HCT116 (cell line): ENCODE results near the gene SYNPR.

Experiments
- EZH2 ChIP-seq: fragments of 200-600 bp; sonication (generic); IDR thresholded peaks from 2 replicates; pipeline ENCODE4 v1.6.1; 2017; ENCODE audit warnings: antibody characterized with exemption, mixed run types
- EZH2phosphoT487 ChIP-seq: fragments of 200-600 bp; IDR thresholded peaks from 2 replicates; pipeline ENCODE4 v1.6.1; 2018; ENCODE audit warnings: antibody characterized with exemption, borderline replicate concordance
- JUND ChIP-seq: IDR thresholded peaks from 2 replicates; pipeline ENCODE4 v1.6.1; 2012
- POLR2A ChIP-seq: IDR thresholded peaks from 2 replicates; pipeline ENCODE4 v1.7.0; 2011; ENCODE audit warnings: borderline replicate concordance; ENCODE audit not compliant: insufficient read depth, insufficient read length; ENCODE audit errors: extremely low read depth
- POLR2AphosphoS5 ChIP-seq: IDR thresholded peaks from 2 replicates; pipeline ENCODE4 v1.6.1; 2011; ENCODE audit warnings: mild to moderate bottlenecking, low read depth, low read length, moderate library complexity
- SP1 ChIP-seq: IDR thresholded peaks from 2 replicates; pipeline ENCODE4 v1.6.1; 2012; ENCODE audit warnings: low read depth
- TF ChIP-seq, protein P1 (sequence below): IDR thresholded peaks from 2 replicates; pipeline ENCODE4 v1.6.1; 2012; ENCODE audit warnings: low read depth
- TF ChIP-seq, protein P2 (sequence below), 3 experiments: fragments of 200-600 bp in 1 of 3; sonication (generic) in 1 of 3; IDR thresholded peaks in 2 of 3; conservative IDR thresholded peaks in 1 of 3; 2 replicates each; pipeline ENCODE4 v1.5.1; 2012 to 2017; ENCODE audit warnings: low read depth in 2 of 3, low read length in 2 of 3, antibody characterized with exemption in 1 of 3, borderline replicate concordance in 1 of 3, control low read depth in 1 of 3, mild to moderate bottlenecking in 1 of 3, mixed read lengths in 1 of 3, mixed run types in 1 of 3, moderate library complexity in 1 of 3; ENCODE audit not compliant: insufficient read depth in 1 of 3
- TF ChIP-seq, protein P3 (sequence below): IDR thresholded peaks from 2 replicates; pipeline ENCODE4 v1.6.1; 2012
- TF ChIP-seq, protein P4 (sequence below): IDR thresholded peaks from 2 replicates; pipeline ENCODE4 v1.6.1; 2011; ENCODE audit warnings: mild to moderate bottlenecking, low read length, moderate library complexity; ENCODE audit not compliant: insufficient replicate concordance; ENCODE audit errors: extremely low read depth

DNA sequence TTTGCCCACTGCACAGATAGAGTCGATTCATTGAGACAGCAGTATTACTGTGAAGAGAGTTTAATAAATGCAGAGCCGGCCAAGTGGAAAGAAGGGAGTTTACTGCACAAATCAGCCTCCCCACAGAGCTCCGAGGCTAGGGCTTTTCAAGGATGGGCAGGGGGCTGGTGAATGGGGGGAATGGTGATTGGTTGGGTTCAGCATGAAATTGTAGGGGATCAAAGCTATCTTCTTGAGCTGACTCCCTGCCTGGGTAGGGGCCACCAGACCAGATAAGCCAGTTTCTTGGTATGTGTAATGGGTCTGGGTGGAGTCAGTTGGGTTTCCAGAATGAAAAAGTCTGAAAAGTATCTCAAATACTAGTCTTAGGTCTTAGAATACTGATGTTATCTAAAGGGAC is 66.6 kb downstream of the SYNPR start:
- TF ChIP-seq, protein P1, sequence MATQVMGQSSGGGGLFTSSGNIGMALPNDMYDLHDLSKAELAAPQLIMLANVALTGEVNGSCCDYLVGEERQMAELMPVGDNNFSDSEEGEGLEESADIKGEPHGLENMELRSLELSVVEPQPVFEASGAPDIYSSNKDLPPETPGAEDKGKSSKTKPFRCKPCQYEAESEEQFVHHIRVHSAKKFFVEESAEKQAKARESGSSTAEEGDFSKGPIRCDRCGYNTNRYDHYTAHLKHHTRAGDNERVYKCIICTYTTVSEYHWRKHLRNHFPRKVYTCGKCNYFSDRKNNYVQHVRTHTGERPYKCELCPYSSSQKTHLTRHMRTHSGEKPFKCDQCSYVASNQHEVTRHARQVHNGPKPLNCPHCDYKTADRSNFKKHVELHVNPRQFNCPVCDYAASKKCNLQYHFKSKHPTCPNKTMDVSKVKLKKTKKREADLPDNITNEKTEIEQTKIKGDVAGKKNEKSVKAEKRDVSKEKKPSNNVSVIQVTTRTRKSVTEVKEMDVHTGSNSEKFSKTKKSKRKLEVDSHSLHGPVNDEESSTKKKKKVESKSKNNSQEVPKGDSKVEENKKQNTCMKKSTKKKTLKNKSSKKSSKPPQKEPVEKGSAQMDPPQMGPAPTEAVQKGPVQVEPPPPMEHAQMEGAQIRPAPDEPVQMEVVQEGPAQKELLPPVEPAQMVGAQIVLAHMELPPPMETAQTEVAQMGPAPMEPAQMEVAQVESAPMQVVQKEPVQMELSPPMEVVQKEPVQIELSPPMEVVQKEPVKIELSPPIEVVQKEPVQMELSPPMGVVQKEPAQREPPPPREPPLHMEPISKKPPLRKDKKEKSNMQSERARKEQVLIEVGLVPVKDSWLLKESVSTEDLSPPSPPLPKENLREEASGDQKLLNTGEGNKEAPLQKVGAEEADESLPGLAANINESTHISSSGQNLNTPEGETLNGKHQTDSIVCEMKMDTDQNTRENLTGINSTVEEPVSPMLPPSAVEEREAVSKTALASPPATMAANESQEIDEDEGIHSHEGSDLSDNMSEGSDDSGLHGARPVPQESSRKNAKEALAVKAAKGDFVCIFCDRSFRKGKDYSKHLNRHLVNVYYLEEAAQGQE, result no peak
- TF ChIP-seq EZH2 (no peak), POLR2AphosphoS5 (no peak), JUND (no peak), SP1 (no peak), EZH2phosphoT487 (no peak), POLR2A (no peak)
- TF ChIP-seq, protein P2, sequence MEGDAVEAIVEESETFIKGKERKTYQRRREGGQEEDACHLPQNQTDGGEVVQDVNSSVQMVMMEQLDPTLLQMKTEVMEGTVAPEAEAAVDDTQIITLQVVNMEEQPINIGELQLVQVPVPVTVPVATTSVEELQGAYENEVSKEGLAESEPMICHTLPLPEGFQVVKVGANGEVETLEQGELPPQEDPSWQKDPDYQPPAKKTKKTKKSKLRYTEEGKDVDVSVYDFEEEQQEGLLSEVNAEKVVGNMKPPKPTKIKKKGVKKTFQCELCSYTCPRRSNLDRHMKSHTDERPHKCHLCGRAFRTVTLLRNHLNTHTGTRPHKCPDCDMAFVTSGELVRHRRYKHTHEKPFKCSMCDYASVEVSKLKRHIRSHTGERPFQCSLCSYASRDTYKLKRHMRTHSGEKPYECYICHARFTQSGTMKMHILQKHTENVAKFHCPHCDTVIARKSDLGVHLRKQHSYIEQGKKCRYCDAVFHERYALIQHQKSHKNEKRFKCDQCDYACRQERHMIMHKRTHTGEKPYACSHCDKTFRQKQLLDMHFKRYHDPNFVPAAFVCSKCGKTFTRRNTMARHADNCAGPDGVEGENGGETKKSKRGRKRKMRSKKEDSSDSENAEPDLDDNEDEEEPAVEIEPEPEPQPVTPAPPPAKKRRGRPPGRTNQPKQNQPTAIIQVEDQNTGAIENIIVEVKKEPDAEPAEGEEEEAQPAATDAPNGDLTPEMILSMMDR (IDR thresholded peaks at IDR 0.05 in 2 of 3, conservative IDR thresholded peaks at IDR 0.05 in 1 of 3; ENCODE audit: borderline replicate concordance in 1 of 3, insufficient read depth in 1 of 3, low read depth in 2 of 3, low read length in 2 of 3), result no peak
- TF ChIP-seq, protein P3, sequence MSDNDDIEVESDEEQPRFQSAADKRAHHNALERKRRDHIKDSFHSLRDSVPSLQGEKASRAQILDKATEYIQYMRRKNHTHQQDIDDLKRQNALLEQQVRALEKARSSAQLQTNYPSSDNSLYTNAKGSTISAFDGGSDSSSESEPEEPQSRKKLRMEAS, result no peak
- TF ChIP-seq, protein P4, sequence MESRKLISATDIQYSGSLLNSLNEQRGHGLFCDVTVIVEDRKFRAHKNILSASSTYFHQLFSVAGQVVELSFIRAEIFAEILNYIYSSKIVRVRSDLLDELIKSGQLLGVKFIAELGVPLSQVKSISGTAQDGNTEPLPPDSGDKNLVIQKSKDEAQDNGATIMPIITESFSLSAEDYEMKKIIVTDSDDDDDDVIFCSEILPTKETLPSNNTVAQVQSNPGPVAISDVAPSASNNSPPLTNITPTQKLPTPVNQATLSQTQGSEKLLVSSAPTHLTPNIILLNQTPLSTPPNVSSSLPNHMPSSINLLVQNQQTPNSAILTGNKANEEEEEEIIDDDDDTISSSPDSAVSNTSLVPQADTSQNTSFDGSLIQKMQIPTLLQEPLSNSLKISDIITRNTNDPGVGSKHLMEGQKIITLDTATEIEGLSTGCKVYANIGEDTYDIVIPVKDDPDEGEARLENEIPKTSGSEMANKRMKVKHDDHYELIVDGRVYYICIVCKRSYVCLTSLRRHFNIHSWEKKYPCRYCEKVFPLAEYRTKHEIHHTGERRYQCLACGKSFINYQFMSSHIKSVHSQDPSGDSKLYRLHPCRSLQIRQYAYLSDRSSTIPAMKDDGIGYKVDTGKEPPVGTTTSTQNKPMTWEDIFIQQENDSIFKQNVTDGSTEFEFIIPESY, result no peak
